ENCODE results near the gene CFAP210. TPM values are rescaled to one million over a fixed set of nuclear protein-coding genes. Genes with fewer than 3 reads are reported as not detected.

The CFAP210 gene
- total RNA-seq, 1 donor from 2014 or later = 1.2 TPM

- H3K9me3 Mint-ChIP-seq = no peaks in the 10 kb centered on the region
- no peaks in the 10 kb centered on the region for H3K27me3 Mint-ChIP-seq (ENCODE audit: insufficient read depth, low read depth)
- Histone ChIP-seq H4K20me1 (ENCODE audit: low read depth) (no peaks in the 10 kb centered on the region), H3K27me3 (no peaks in the 10 kb centered on the region), H3K36me3 (peaks cover 7% of the 10 kb centered on the region), H3K9ac (no peak overlapping the region), H3K4me1 (no peaks in the 10 kb centered on the region), H3K79me2 (ENCODE audit: low read depth) (no peaks in the 10 kb centered on the region), H3K4me3 (no peak overlapping the region), H3F3A (ENCODE audit: low read depth) (peaks cover 25% of the 10 kb centered on the region), H3K4me2 (no peak overlapping the region), H3K9me3 (ENCODE audit: low read depth) (no peaks in the 10 kb centered on the region), H3K27ac (no peak overlapping the region), H2AFZ (replicated peaks) (no peak overlapping the region)
- DNase-seq (ENCODE audit: low spot score) = no peak
- no peak for TF ChIP-seq CTCF (IDR thresholded peaks at IDR 0.05)
- no peak for TF ChIP-seq EZH2phosphoT487 (IDR thresholded peaks at IDR 0.05)
- no peak for TF ChIP-seq EZH2 (IDR thresholded peaks at IDR 0.05)
- no peak overlapping the region for H3K27ac Mint-ChIP-seq
- no peak overlapping the region for H3K4me3 Mint-ChIP-seq
- H3K4me1 Mint-ChIP-seq = no peaks in the 10 kb centered on the region
- no peaks in the 10 kb centered on the region for H3K36me3 Mint-ChIP-seq
Observed at GRCh38 chr2:169641464-169641863, 52.7 kb downstream of the CFAP210 start.

GRCh38 chr2:169640104-169640503 is 54.1 kb downstream of the CFAP210 start:
- Histone ChIP-seq H3K9ac (no peak overlapping the region), H2AFZ (replicated peaks) (no peak overlapping the region), H3K4me2 (no peak overlapping the region), H3K9me3 (ENCODE audit: low read depth) (no peaks in the 10 kb centered on the region), H4K20me1 (ENCODE audit: low read depth) (no peaks in the 10 kb centered on the region), H3F3A (ENCODE audit: low read depth) (peaks cover 26% of the 10 kb centered on the region), H3K27ac (no peak overlapping the region), H3K4me1 (no peaks in the 10 kb centered on the region), H3K36me3 (peaks cover 10% of the 10 kb centered on the region), H3K27me3 (no peaks in the 10 kb centered on the region), H3K4me3 (no peak overlapping the region), H3K79me2 (ENCODE audit: low read depth) (no peaks in the 10 kb centered on the region)
- no peak for TF ChIP-seq EZH2phosphoT487 (IDR thresholded peaks at IDR 0.05)
- TF ChIP-seq EZH2 (IDR thresholded peaks at IDR 0.05) = no peak
- no peak for TF ChIP-seq CTCF (IDR thresholded peaks at IDR 0.05)
- no peak for DNase-seq (ENCODE audit: low spot score)
- H3K36me3 Mint-ChIP-seq = no peaks in the 10 kb centered on the region
- no peaks in the 10 kb centered on the region for H3K4me1 Mint-ChIP-seq
- H3K27me3 Mint-ChIP-seq (ENCODE audit: insufficient read depth, low read depth) = no peaks in the 10 kb centered on the region
- H3K9me3 Mint-ChIP-seq = no peaks in the 10 kb centered on the region
- H3K4me3 Mint-ChIP-seq = no peak overlapping the region
- H3K27ac Mint-ChIP-seq = no peak overlapping the region

GRCh38 chr2:169637620-169638019 is 56.6 kb downstream of the CFAP210 start:
- Mint-ChIP-seq H3K27me3 (ENCODE audit: insufficient read depth, low read depth) (no peaks in the 10 kb centered on the region), H3K27ac (no peak overlapping the region), H3K36me3 (peaks cover 5% of the 10 kb centered on the region), H3K9me3 (no peaks in the 10 kb centered on the region), H3K4me1 (no peaks in the 10 kb centered on the region), H3K4me3 (no peak overlapping the region)
- Histone ChIP-seq H3K79me2 (ENCODE audit: low read depth) (no peaks in the 10 kb centered on the region), H3K9ac (no peak overlapping the region), H3K4me3 (no peak overlapping the region), H4K20me1 (ENCODE audit: low read depth) (no peaks in the 10 kb centered on the region), H3K4me1 (no peaks in the 10 kb centered on the region), H3F3A (ENCODE audit: low read depth) (peaks cover 20% of the 10 kb centered on the region), H3K27me3 (no peaks in the 10 kb centered on the region), H3K36me3 (peaks cover 10% of the 10 kb centered on the region), H3K9me3 (ENCODE audit: low read depth) (no peaks in the 10 kb centered on the region), H3K27ac (no peak overlapping the region), H3K4me2 (no peak overlapping the region), H2AFZ (replicated peaks) (no peak overlapping the region)
- no peak for DNase-seq (ENCODE audit: low spot score)
- TF ChIP-seq EZH2 (IDR thresholded peaks at IDR 0.05) (no peak), CTCF (IDR thresholded peaks at IDR 0.05) (no peak), EZH2phosphoT487 (IDR thresholded peaks at IDR 0.05) (no peak)
